Frontal cortex (tissue), 4 donors: ENCODE data around the gene OGT. TPM values are rescaled to one million over a fixed set of nuclear protein-coding genes. Genes with fewer than 3 reads are reported as not detected.
A peak's percentile ranks its signal among the peaks of the same experiment; 100 is the strongest.

ENCODE experiments used
- DNase-seq, 2 donors: peaks; one replicate each; pipeline ENCODE4 v3.0.0; 2012; ENCODE audit warnings: low spot score in 2 of 2
- FAIRE-seq: peaks from 2 replicates; lab custom pipeline; 2012; peaks lifted over from hg19 to GRCh38; lab: Jason Lieb, UNC
- small RNA-seq: library from RNA; depleted of rRNA; stranded (forward); fragments of <200 nt; gene quantifications from one replicate; pipeline ENCODE3, GENCODE V24; 2014
- total RNA-seq: library from RNA; depleted of rRNA; stranded (reverse); fragments of >200 nt; gene quantifications from one replicate; pipeline ENCODE4 v1.2.3, GENCODE V29; 2014
- donor health status: control.
- donor health status: control.
- donor health status: control.

Gene OGT
- total RNA-seq, 1 donor from 2014 or later = 230 TPM

DNA sequence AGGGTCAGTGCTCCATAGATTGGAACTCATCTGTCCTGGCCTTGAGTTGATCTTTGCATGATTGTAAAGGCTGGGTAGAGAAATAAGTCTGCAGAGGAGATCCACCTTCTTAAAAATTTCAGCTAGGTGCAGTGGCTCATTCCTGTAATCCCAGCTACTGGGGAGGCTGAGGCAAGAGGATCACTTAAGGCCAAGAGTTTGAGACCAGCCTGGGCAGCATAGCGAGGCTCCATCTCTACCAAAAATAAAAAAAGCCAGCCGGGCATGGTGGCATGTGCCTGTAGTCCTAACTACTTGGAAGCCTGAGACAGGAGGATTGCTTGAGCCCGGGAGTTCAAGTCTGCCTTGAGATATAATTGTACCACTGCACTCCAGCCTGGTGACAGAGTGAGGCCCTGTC lies 85.9 kb downstream of the OGT start:
- FAIRE-seq = no peak

GRCh38 chrX:71619193-71619592 lies 86.3 kb downstream of the OGT start:
- no peak for DNase-seq
- no peak for FAIRE-seq

More for the DNA sequence above, 85.9 kb downstream of the OGT start:
- no peak for DNase-seq

GRCh38 chrX:71619986-71620385 lies 87.1 kb downstream of the OGT start:
- FAIRE-seq = no peak
- no peak for DNase-seq

GRCh38 chrX:71621603-71622002 lies 88.7 kb downstream of the OGT start:
- no peak for FAIRE-seq
- no peak for DNase-seq

- DNase-seq (no peak), FAIRE-seq (no peak)
Observed at GRCh38 chrX:71622032-71622575, 89.2 kb downstream of the OGT start.

DNA sequence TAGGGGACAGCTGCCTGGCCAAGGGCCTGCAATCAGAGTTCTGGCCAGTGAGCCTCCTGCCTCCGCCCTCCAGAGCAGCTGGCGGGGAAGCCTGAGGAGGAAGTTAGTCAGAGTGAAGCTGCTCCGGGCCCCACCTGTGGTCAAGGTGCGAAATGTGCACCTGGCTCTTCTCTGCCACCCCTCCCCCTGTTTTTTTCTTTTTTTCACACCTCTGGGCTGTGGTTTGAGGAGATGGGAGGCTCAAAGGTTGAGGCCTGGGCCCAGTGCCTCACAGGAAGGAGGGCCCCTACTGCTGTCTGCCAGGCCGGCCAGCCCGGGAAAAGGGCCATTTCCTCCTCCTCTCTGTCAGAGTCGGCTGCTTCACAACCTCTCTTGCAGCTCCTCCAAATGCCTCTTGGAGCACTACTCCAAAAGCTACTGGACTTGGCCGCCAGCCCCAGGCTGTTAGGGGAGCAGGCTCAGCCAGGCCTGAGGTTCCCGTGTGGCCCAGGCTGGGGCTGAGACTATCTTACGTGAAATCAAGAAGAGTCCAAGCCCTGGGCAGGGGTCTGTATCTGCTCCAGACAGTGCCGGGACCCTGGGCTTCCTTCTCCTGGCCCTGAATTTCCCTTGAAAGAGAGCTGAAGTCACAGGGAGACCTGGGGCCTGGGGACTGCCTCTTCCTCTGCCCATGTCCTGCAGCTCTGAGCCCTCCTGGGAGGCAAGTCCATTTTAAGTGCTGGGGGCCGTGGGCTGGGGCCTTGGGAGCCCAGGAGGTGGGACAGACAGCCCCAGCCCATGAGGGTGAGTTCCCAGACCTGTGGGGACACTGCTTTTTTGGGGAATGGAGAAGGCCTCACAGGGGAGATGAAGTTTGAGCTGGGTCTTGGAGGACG lies 89.9 kb downstream of the OGT start:
- DNase-seq = peak in 1 of 2 donors; percentile 62
- FAIRE-seq = no peak

- DNase-seq (no peak), FAIRE-seq (no peak)
Observed at GRCh38 chrX:71623714-71624113, 90.8 kb downstream of the OGT start.

DNA sequence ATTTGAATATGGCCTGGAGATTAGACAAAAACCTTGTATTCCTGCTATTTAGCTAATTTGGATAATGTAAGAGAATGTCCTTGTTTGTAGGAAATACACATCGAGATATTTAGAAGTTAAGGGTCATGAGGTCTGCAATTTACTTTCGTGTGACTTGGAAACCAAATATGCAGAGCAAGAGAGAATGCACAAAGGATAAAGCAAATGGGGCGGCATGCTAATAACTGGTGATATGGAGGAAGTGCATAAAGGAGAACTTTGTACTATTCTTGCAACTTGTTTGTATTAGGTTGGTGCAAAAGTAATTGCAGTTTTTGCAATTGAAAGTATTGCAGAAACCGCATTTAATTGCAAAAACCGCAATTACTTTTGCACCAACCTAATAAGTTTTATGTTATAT lies 92.6 kb downstream of the OGT start:
- no peak for FAIRE-seq
- DNase-seq = no peak

Small RNAs within 50 kb of the gene (small RNA-seq; reads per million reads assigned to genes)
- gene RF00019 = not detected

Other genes with a start within 250 kb of the OGT start
- gene NONO, start 249.5 kb upstream of the OGT start, total RNA-seq = 402 TPM
- 0.41 TPM for gene ITGB1BP2, start 231.4 kb upstream of the OGT start, total RNA-seq
- 46.9 TPM for gene TAF1, start 166.7 kb upstream of the OGT start, total RNA-seq
- 2.0 TPM for gene GCNA, start 45.3 kb downstream of the OGT start, total RNA-seq
- gene CXCR3, start 85.4 kb downstream of the OGT start, total RNA-seq = not detected
- gene CXorf49, start 185.2 kb downstream of the OGT start, total RNA-seq = not detected
- not detected for gene CXorf49B, start 230.2 kb downstream of the OGT start, total RNA-seq